GM21529 (cell line): ENCODE results near the gene RETREG1.
"Not testable (repeated sequence)": the region's sequence is repeated elsewhere in the genome, so short reads cannot be mapped to it uniquely, and the experiment has no call there.

Experiments used
- ATAC-seq: cut with Tn5 transposase; IDR thresholded peaks from one replicate; pipeline ENCODE4 v1.9.1; 2021; ENCODE audit not compliant: unreplicated experiment

RETREG1 gene

GRCh38 chr5:16616536-16617273 lies at the start of gene RETREG1:
Gene RETREG1, minus strand, starts transcription at chr5:16616997. Its CDS starts 26 bp downstream, at chr5:16616971.
- peak; percentile 64 for ATAC-seq

- no peak for ATAC-seq
Observed at GRCh38 chr5:16666130-16666882, 49.5 kb upstream of the RETREG1 start.

GRCh38 chr5:16665601-16666000 lies 48.8 kb upstream of the RETREG1 start:
- no peak for ATAC-seq

- no peak for ATAC-seq
Observed at GRCh38 chr5:16664368-16664767, 47.6 kb upstream of the RETREG1 start.

- ATAC-seq, result no peak
Observed at GRCh38 chr5:16663840-16664239, 47.0 kb upstream of the RETREG1 start.

GRCh38 chr5:16661713-16662112 lies 44.9 kb upstream of the RETREG1 start:
- no peak for ATAC-seq

GRCh38 chr5:16660982-16661381 lies 44.2 kb upstream of the RETREG1 start:
- ATAC-seq, result no peak

GRCh38 chr5:16659536-16659935 lies 42.7 kb upstream of the RETREG1 start:
- ATAC-seq, result no peak

- no peak for ATAC-seq
Observed at GRCh38 chr5:16656561-16657191, 39.9 kb upstream of the RETREG1 start.

GRCh38 chr5:16654647-16655334 lies 38.0 kb upstream of the RETREG1 start:
- ATAC-seq, result no peak

GRCh38 chr5:16648739-16649138 lies 31.9 kb upstream of the RETREG1 start:
- ATAC-seq, result not testable (repeated sequence)

- no peak for ATAC-seq
Observed at GRCh38 chr5:16644301-16644889, 27.6 kb upstream of the RETREG1 start.

GRCh38 chr5:16642867-16643266 lies 26.1 kb upstream of the RETREG1 start:
- ATAC-seq, result no peak

GRCh38 chr5:16639206-16639605 lies 22.4 kb upstream of the RETREG1 start:
- no peak for ATAC-seq

- ATAC-seq, result no peak
Observed at GRCh38 chr5:16628376-16628775, 11.6 kb upstream of the RETREG1 start.

- peak; percentile 57 for ATAC-seq
Observed at GRCh38 chr5:16626696-16627264, 10.0 kb upstream of the RETREG1 start.

- no peak for ATAC-seq
Observed at GRCh38 chr5:16625096-16625495, 8.3 kb upstream of the RETREG1 start.

- ATAC-seq, result no peak
Observed at GRCh38 chr5:16619136-16619535, 2.3 kb upstream of the RETREG1 start.

- no peak for ATAC-seq
Observed at GRCh38 chr5:16618138-16618897, 1.5 kb upstream of the RETREG1 start.
